OCI-LY7 (cell line): ENCODE measurements around the gene OR2T3. TPM values are rescaled to one million over a fixed set of nuclear protein-coding genes. Genes with fewer than 3 reads are reported as not detected.

ENCODE experiments used
- BruUV-seq: library from RNA; stranded (reverse); fragments of 400-500 nt; replicated peaks from 2 replicates; lab custom pipeline; 2021; lab: Mats Ljungman, UMichigan
- CTCF ChIA-PET: fragments of 300-600 bp; sonication (Branson Sonifier 250); formaldehyde crosslinking; loops from one replicate; lab custom pipeline; 2022; ENCODE audit warnings: antibody characterized with exemption; ENCODE audit not compliant: unreplicated experiment; lab: Charles Lee
- POLR2A ChIA-PET: fragments of 300-600 bp; sonication (Branson Sonifier 250); formaldehyde crosslinking; loops from one replicate; lab custom pipeline; 2022; ENCODE audit warnings: antibody characterized with exemption; lab: Charles Lee
- DNase-seq: peaks from one replicate; pipeline ENCODE4 v3.0.0-alpha.2; 2015; ENCODE audit warnings: low spot score
- H2AFZ ChIP-seq: fragments of 200-600 bp; sonication (generic), shearing (Covaris generic); 2 replicates; pipeline ENCODE4 v1.6.1; 2014; ENCODE audit warnings: mild to moderate bottlenecking, antibody characterized with exemption, low read length, moderate library complexity
- H3K27ac ChIP-seq: fragments of 200-600 bp; sonication (generic); 2 replicates; pipeline ENCODE4 v1.5.1; 2014; ENCODE audit warnings: mixed run types, low read depth, mild to moderate bottlenecking, moderate library complexity, low read length, inconsistent platforms; ENCODE audit not compliant: poor library complexity, severe bottlenecking
- H3K36me3 ChIP-seq: fragments of 200-600 bp; sonication (generic); 2 replicates; pipeline ENCODE4 v1.6.1; 2014; ENCODE audit warnings: mild to moderate bottlenecking, antibody characterized with exemption, low read length, moderate library complexity, mixed read lengths; ENCODE audit not compliant: insufficient read depth
- H3K4me1 ChIP-seq: fragments of 200-600 bp; sonication (generic); 2 replicates; pipeline ENCODE4 v1.5.1; 2014; ENCODE audit warnings: mild to moderate bottlenecking, low read length; ENCODE audit not compliant: insufficient read depth, poor library complexity, severe bottlenecking
- H3K4me2 ChIP-seq: fragments of 200-600 bp; sonication (generic); 2 replicates; pipeline ENCODE4 v1.6.1; 2014; ENCODE audit warnings: mild to moderate bottlenecking, low read length
- H3K4me3 ChIP-seq: fragments of 200-600 bp; sonication (generic); 2 replicates; pipeline ENCODE4 v1.5.1; 2014; ENCODE audit warnings: mild to moderate bottlenecking, low read depth, low read length; ENCODE audit not compliant: poor library complexity, severe bottlenecking
- H3K79me2 ChIP-seq: fragments of 200-600 bp; sonication (generic); 2 replicates; pipeline ENCODE4 v1.6.1; 2016; ENCODE audit warnings: low read depth, mild to moderate bottlenecking, low read length, moderate library complexity, mixed read lengths; ENCODE audit not compliant: insufficient read depth
- H3K9me2 ChIP-seq: fragments of 200-600 bp; sonication (generic); 2 replicates; pipeline ENCODE4 v1.6.1; 2016; ENCODE audit warnings: mild to moderate bottlenecking, low read length, mixed read lengths; ENCODE audit not compliant: insufficient read depth
- H3K9me3 ChIP-seq: fragments of 200-600 bp; sonication (generic); 2 replicates; pipeline ENCODE4 v1.6.1; 2014; ENCODE audit warnings: mild to moderate bottlenecking, mixed run types, low read length, mixed read lengths
- H4K20me1 ChIP-seq: fragments of 200-600 bp; sonication (generic); 2 replicates; pipeline ENCODE4 v1.6.1; 2014; ENCODE audit warnings: mild to moderate bottlenecking, antibody characterized with exemption, low read length, moderate library complexity, mixed read lengths; ENCODE audit not compliant: insufficient read depth
- EZH2phosphoT487 ChIP-seq: fragments of 200-600 bp; sonication (generic); IDR thresholded peaks from 2 replicates; pipeline ENCODE4 v1.6.1; 2018; ENCODE audit warnings: low read depth, borderline replicate concordance, mild to moderate bottlenecking, mixed run types, antibody characterized with exemption, low read length, moderate library complexity, mixed read lengths
- intact Hi-C: fragments of 100-400 bp; cut with micrococcal nuclease; formaldehyde crosslinking; loops from one replicate; pipeline ENCODE4 v1.10.0; 2022; ENCODE audit not compliant: unreplicated experiment
- total RNA-seq, 2 experiments: library from RNA; depleted of rRNA in 1 of 2; stranded (reverse); fragments of >200 nt in 1 of 2; shearing (Covaris generic) in 1 of 2; gene quantifications; 2 replicates each; pipeline ENCODE4 v1.2.3, GENCODE V29; 2014 to 2022
- TF ChIP-seq, protein P1 (sequence below): fragments of 200-600 bp; sonication (generic); conservative IDR thresholded peaks from 2 replicates; pipeline ENCODE4 v1.5.1; 2014; ENCODE audit warnings: mild to moderate bottlenecking, antibody characterized with exemption, low read length, moderate library complexity, mixed read lengths

The OR2T3 gene
- total RNA-seq, 2 experiments from 2014 or later = not detected

DNA sequence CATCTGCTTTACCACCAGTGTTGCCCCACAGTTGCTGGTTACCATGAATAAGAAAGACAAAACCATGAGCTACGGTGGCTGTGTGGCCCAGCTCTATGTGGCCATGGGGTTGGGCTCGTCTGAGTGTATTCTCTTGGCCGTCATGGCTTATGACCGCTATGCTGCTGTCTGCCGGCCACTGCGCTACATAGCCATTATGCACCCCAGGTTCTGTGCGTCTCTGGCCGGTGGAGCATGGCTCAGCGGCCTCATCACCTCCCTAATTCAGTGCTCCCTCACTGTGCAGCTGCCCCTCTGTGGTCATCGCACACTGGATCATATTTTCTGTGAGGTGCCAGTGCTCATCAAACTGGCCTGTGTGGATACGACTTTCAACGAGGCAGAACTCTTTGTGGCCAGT lies 48.7 kb downstream of the OR2T3 start:
- intact Hi-C loops = no loop called here
- POLR2A ChIA-PET = interaction anchor here (0.6 kb wide), 1 partner anchor 175 kb away, joined by 3 read pairs; no protein-coding TSS in a partner anchor

More for the DNA sequence above, 48.7 kb downstream of the OR2T3 start:
- TF ChIP-seq, protein P1, sequence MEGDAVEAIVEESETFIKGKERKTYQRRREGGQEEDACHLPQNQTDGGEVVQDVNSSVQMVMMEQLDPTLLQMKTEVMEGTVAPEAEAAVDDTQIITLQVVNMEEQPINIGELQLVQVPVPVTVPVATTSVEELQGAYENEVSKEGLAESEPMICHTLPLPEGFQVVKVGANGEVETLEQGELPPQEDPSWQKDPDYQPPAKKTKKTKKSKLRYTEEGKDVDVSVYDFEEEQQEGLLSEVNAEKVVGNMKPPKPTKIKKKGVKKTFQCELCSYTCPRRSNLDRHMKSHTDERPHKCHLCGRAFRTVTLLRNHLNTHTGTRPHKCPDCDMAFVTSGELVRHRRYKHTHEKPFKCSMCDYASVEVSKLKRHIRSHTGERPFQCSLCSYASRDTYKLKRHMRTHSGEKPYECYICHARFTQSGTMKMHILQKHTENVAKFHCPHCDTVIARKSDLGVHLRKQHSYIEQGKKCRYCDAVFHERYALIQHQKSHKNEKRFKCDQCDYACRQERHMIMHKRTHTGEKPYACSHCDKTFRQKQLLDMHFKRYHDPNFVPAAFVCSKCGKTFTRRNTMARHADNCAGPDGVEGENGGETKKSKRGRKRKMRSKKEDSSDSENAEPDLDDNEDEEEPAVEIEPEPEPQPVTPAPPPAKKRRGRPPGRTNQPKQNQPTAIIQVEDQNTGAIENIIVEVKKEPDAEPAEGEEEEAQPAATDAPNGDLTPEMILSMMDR = no peak
- no peak for TF ChIP-seq EZH2phosphoT487
- no peaks in the 10 kb centered on the region for H3K36me3 ChIP-seq
- H3K9me2 ChIP-seq = no peaks in the 10 kb centered on the region
- no peaks in the 10 kb centered on the region for H3K4me1 ChIP-seq
- no peaks in the 10 kb centered on the region for H3K79me2 ChIP-seq
- H3K4me2 ChIP-seq = no peak overlapping the region
- H3K9me3 ChIP-seq = no peaks in the 10 kb centered on the region
- no peak overlapping the region for H2AFZ ChIP-seq
- no peaks in the 10 kb centered on the region for H4K20me1 ChIP-seq
- no TSS peak for BruUV-seq
- no peak overlapping the region for H3K27ac ChIP-seq
- no peak for DNase-seq
- CTCF ChIA-PET = no interaction called here
- no peak overlapping the region for H3K4me3 ChIP-seq

Other genes with a start within 250 kb of the OR2T3 start
- gene OR2M4, start 241.9 kb upstream of the OR2T3 start, total RNA-seq (2014; rRNA removed; shearing (Covaris generic)) = not detected in 2 replicates
- gene OR2M4, start 241.9 kb upstream of the OR2T3 start, total RNA-seq (2022) = not detected in 2 replicates
- not detected in 2 replicates for gene OR2T33, start 195.4 kb upstream of the OR2T3 start, total RNA-seq (2014; rRNA removed; shearing (Covaris generic))
- gene OR2T33, start 195.4 kb upstream of the OR2T3 start, total RNA-seq (2022) = not detected in 2 replicates
- not detected in 2 replicates for gene OR2T12, start 169.9 kb upstream of the OR2T3 start, total RNA-seq (2014; rRNA removed; shearing (Covaris generic))
- not detected in 2 replicates for gene OR2T12, start 169.9 kb upstream of the OR2T3 start, total RNA-seq (2022)
- not detected in 2 replicates for gene OR2M7, start 148.8 kb upstream of the OR2T3 start, total RNA-seq (2014; rRNA removed; shearing (Covaris generic))
- not detected in 2 replicates for gene OR2M7, start 148.8 kb upstream of the OR2T3 start, total RNA-seq (2022)
- gene OR14C36, start 124.6 kb upstream of the OR2T3 start, total RNA-seq (2014; rRNA removed; shearing (Covaris generic)) = not detected in 2 replicates
- not detected in 2 replicates for gene OR14C36, start 124.6 kb upstream of the OR2T3 start, total RNA-seq (2022)
- gene OR2T4, start 111.7 kb upstream of the OR2T3 start, total RNA-seq (2014; rRNA removed; shearing (Covaris generic)) = not detected in 2 replicates
- not detected in 2 replicates for gene OR2T4, start 111.7 kb upstream of the OR2T3 start, total RNA-seq (2022)
- not detected in 2 replicates for gene OR2T6, start 97.6 kb upstream of the OR2T3 start, total RNA-seq (2014; rRNA removed; shearing (Covaris generic))
- gene OR2T6, start 97.6 kb upstream of the OR2T3 start, total RNA-seq (2022) = not detected in 2 replicates
- gene OR2T1, start 70.3 kb upstream of the OR2T3 start, total RNA-seq (2014; rRNA removed; shearing (Covaris generic)) = not detected in 2 replicates
- gene OR2T1, start 70.3 kb upstream of the OR2T3 start, total RNA-seq (2022) = not detected in 2 replicates
- not detected in 2 replicates for gene OR2T2, start 27.7 kb upstream of the OR2T3 start, total RNA-seq (2014; rRNA removed; shearing (Covaris generic))
- not detected in 2 replicates for gene OR2T2, start 27.7 kb upstream of the OR2T3 start, total RNA-seq (2022)
- gene OR2T5, start 15.2 kb downstream of the OR2T3 start, total RNA-seq (2014; rRNA removed; shearing (Covaris generic)) = not detected in 2 replicates
- gene OR2T5, start 15.2 kb downstream of the OR2T3 start, total RNA-seq (2022) = not detected in 2 replicates
- not detected in 2 replicates for gene OR2G6, start 34.7 kb downstream of the OR2T3 start, total RNA-seq (2014; rRNA removed; shearing (Covaris generic))
- not detected in 2 replicates for gene OR2G6, start 34.7 kb downstream of the OR2T3 start, total RNA-seq (2022)
- not detected in 2 replicates for gene OR2T29, start 89.4 kb downstream of the OR2T3 start, total RNA-seq (2014; rRNA removed; shearing (Covaris generic))
- not detected in 2 replicates for gene OR2T29, start 89.4 kb downstream of the OR2T3 start, total RNA-seq (2022)
- gene OR2T34, start 101.4 kb downstream of the OR2T3 start, total RNA-seq (2014; rRNA removed; shearing (Covaris generic)) = not detected in 2 replicates
- gene OR2T34, start 101.4 kb downstream of the OR2T3 start, total RNA-seq (2022) = not detected in 2 replicates
- gene OR2T10, start 124.3 kb downstream of the OR2T3 start, total RNA-seq (2014; rRNA removed; shearing (Covaris generic)) = not detected in 2 replicates
- not detected in 2 replicates for gene OR2T10, start 124.3 kb downstream of the OR2T3 start, total RNA-seq (2022)
- not detected in 2 replicates for gene OR2T11, start 161.7 kb downstream of the OR2T3 start, total RNA-seq (2014; rRNA removed; shearing (Covaris generic))
- gene OR2T11, start 161.7 kb downstream of the OR2T3 start, total RNA-seq (2022) = 0.13 TPM in 1 of 2 replicates, not detected in the other
- not detected in 2 replicates for gene OR2T35, start 171.9 kb downstream of the OR2T3 start, total RNA-seq (2014; rRNA removed; shearing (Covaris generic))
- not detected in 2 replicates for gene OR2T35, start 171.9 kb downstream of the OR2T3 start, total RNA-seq (2022)
- gene OR2T27, start 182.2 kb downstream of the OR2T3 start, total RNA-seq (2014; rRNA removed; shearing (Covaris generic)) = not detected in 2 replicates
- not detected in 2 replicates for gene OR2T27, start 182.2 kb downstream of the OR2T3 start, total RNA-seq (2022)
- gene OR14I1, start 229.4 kb downstream of the OR2T3 start, total RNA-seq (2014; rRNA removed; shearing (Covaris generic)) = not detected in 2 replicates
- not detected in 2 replicates for gene OR14I1, start 229.4 kb downstream of the OR2T3 start, total RNA-seq (2022)